H1 (cell line): Measurements from ENCODE around the gene MRM3. TPM values are rescaled to one million over a fixed set of nuclear protein-coding genes. Genes with fewer than 3 reads are reported as not detected.

Experiments used
- CTCF ChIA-PET: fragments of 300-600 bp; sonication (Branson Sonifier 250); formaldehyde crosslinking; loops from one replicate; lab custom pipeline; 2021; ENCODE audit not compliant: partially characterized antibody; lab: Charles Lee
- POLR2A ChIA-PET: fragments of 300-600 bp; sonication (Branson Sonifier 250); formaldehyde crosslinking; loops from one replicate; lab custom pipeline; 2021; ENCODE audit warnings: inconsistent platforms; ENCODE audit not compliant: partially characterized antibody; lab: Charles Lee
- DNase-seq, 2 experiments: peaks; one replicate each; pipeline versions ENCODE4 v3.0.0 to v3.0.0-alpha.2; 2010 to 2022; ENCODE audit warnings: low spot score in 2 of 2, low read depth in 1 of 2, mixed read lengths in 1 of 2
- FAIRE-seq: peaks from 2 replicates; lab custom pipeline; 2011; peaks lifted over from hg19 to GRCh38; lab: Jason Lieb, UNC
- H2AFZ ChIP-seq: 2 replicates; pipeline ENCODE4 v1.8.1; 2012; ENCODE audit warnings: low read length, inconsistent platforms
- H2AK5ac ChIP-seq: 2 replicates; pipeline ENCODE4 v1.6.1; 2013; ENCODE audit warnings: low read depth, low read length
- H2BK120ac ChIP-seq: replicated peaks from 2 replicates; pipeline ENCODE3; 2013; ENCODE audit warnings: low read depth, low read length, inconsistent platforms
- H2BK12ac ChIP-seq: 2 replicates; pipeline ENCODE4 v1.6.1; 2013; ENCODE audit warnings: low read depth, low read length
- H2BK15ac ChIP-seq: 2 replicates; pipeline ENCODE4 v1.6.1; 2013; ENCODE audit warnings: low read length
- H2BK20ac ChIP-seq: 2 replicates; pipeline ENCODE4 v1.6.1; 2013; ENCODE audit warnings: low read length
- H2BK5ac ChIP-seq: 2 replicates; pipeline ENCODE4 v1.6.1; 2013; ENCODE audit warnings: low read depth, low read length
- H3K14ac ChIP-seq: 2 replicates; pipeline ENCODE4 v1.6.1; 2013; ENCODE audit warnings: inconsistent platforms; ENCODE audit not compliant: insufficient read length
- H3K18ac ChIP-seq: 2 replicates; pipeline ENCODE4 v1.6.1; 2013; ENCODE audit warnings: low read length; ENCODE audit errors: extremely low read depth
- H3K23ac ChIP-seq: 2 replicates; pipeline ENCODE4 v1.6.1; 2013; ENCODE audit warnings: inconsistent platforms; ENCODE audit not compliant: insufficient read length
- H3K23me2 ChIP-seq: 2 replicates; pipeline ENCODE4 v1.6.1; 2013; ENCODE audit warnings: low read depth, low read length
- H3K27ac ChIP-seq: 2 replicates; pipeline ENCODE4 v1.6.1; 2011; ENCODE audit warnings: low read depth, low read length, inconsistent platforms
- H3K27me3 ChIP-seq, 4 experiments: replicated peaks in 1 of 4; 1 replicate in 1 of 4; 2 replicates in 3 of 4; pipeline versions ENCODE4 v1.6.1 to v1.8.1; 2011 to 2013; ENCODE audit warnings: low read length in 3 of 4, mild to moderate bottlenecking in 3 of 4, inconsistent platforms in 2 of 4, mixed read lengths in 2 of 4, moderate library complexity in 1 of 4; ENCODE audit not compliant: control insufficient read depth in 3 of 4, insufficient read depth in 3 of 4; ENCODE audit errors: extremely low read depth in 1 of 4
- H3K36me3 ChIP-seq, 4 experiments: 2 replicates each; pipeline versions ENCODE4 v1.6.1 to v1.8.1; 2011 to 2013; ENCODE audit warnings: mild to moderate bottlenecking in 4 of 4, low read length in 3 of 4, moderate library complexity in 2 of 4, control low read depth in 1 of 4, inconsistent platforms in 1 of 4; ENCODE audit not compliant: insufficient read depth in 4 of 4, control insufficient read depth in 2 of 4
- H3K4ac ChIP-seq: replicated peaks from 2 replicates; pipeline ENCODE3; 2013; ENCODE audit warnings: low read length, low read depth, mixed read lengths, inconsistent platforms; ENCODE audit not compliant: insufficient read length
- H3K4me1 ChIP-seq, 4 experiments: replicated peaks in 1 of 4; 1 replicate in 1 of 4; 2 replicates in 3 of 4; pipeline versions ENCODE4 v1.6.1 to v1.8.1; 2011 to 2013; ENCODE audit warnings: low read length in 3 of 4, inconsistent platforms in 2 of 4, mixed read lengths in 1 of 4; ENCODE audit not compliant: insufficient read depth in 4 of 4, control insufficient read depth in 3 of 4
- H3K4me2 ChIP-seq, 2 experiments: 2 replicates each; pipeline versions ENCODE4 v1.6.1 to v1.8.1; 2011 to 2013; ENCODE audit warnings: low read depth in 2 of 2, low read length in 2 of 2, control low read depth in 1 of 2, inconsistent platforms in 1 of 2, mild to moderate bottlenecking in 1 of 2; ENCODE audit not compliant: insufficient read depth in 1 of 2
- H3K4me3 ChIP-seq, 4 experiments: fragments of 200-600, 300-600 bp in 1 of 4; sonication (generic), shearing (Covaris generic), sonication (Bioruptor Twin) in 1 of 4; 2 replicates each; pipeline versions ENCODE4 v1.5.1 to v1.8.1; 2011 to 2016; ENCODE audit warnings: low read length in 4 of 4, low read depth in 3 of 4, control low read depth in 2 of 4, inconsistent platforms in 2 of 4, mild to moderate bottlenecking in 2 of 4, mixed read lengths in 1 of 4, moderate library complexity in 1 of 4; ENCODE audit not compliant: insufficient read depth in 2 of 4; ENCODE audit errors: extremely low read depth in 1 of 4
- H3K56ac ChIP-seq: replicated peaks from 2 replicates; pipeline ENCODE3; 2013; ENCODE audit warnings: low read depth, mild to moderate bottlenecking, mixed read lengths, low read length, inconsistent platforms; ENCODE audit not compliant: insufficient read length
- H3K79me1 ChIP-seq: 2 replicates; pipeline ENCODE4 v1.6.1; 2013; ENCODE audit warnings: low read depth, low read length, control low read depth
- H3K79me2 ChIP-seq, 2 experiments: 2 replicates each; pipeline versions ENCODE4 v1.6.1 to v1.8.1; 2012 to 2013; ENCODE audit warnings: low read length in 2 of 2, mild to moderate bottlenecking in 2 of 2, inconsistent platforms in 1 of 2; ENCODE audit not compliant: insufficient read depth in 2 of 2, control insufficient read depth in 1 of 2
- H3K9ac ChIP-seq, 4 experiments: replicated peaks in 1 of 4; 1 replicate in 1 of 4; 2 replicates in 3 of 4; pipeline versions ENCODE4 v1.6.1 to v1.8.1; 2011 to 2013; ENCODE audit warnings: low read depth in 3 of 4, low read length in 3 of 4, control low read depth in 2 of 4, mild to moderate bottlenecking in 2 of 4, moderate library complexity in 2 of 4, inconsistent platforms in 1 of 4; ENCODE audit errors: extremely low read depth in 1 of 4
- H3K9me3 ChIP-seq, 2 experiments: 2 replicates each; pipeline versions ENCODE4 v1.6.1 to v1.8.1; 2012 to 2013; ENCODE audit warnings: mild to moderate bottlenecking in 2 of 2, moderate library complexity in 2 of 2, control low read depth in 1 of 2, inconsistent platforms in 1 of 2, low read depth in 1 of 2, low read length in 1 of 2, mixed read lengths in 1 of 2; ENCODE audit not compliant: insufficient read depth in 2 of 2
- H4K20me1 ChIP-seq, 2 experiments: replicated peaks in 1 of 2; 2 replicates each; pipeline versions ENCODE3 to v1.8.1; 2011 to 2013; ENCODE audit warnings: inconsistent platforms in 2 of 2, low read length in 2 of 2, mild to moderate bottlenecking in 1 of 2; ENCODE audit not compliant: insufficient read depth in 2 of 2, control insufficient read depth in 1 of 2
- H4K5ac ChIP-seq: 2 replicates; pipeline ENCODE4 v1.6.1; 2013; ENCODE audit warnings: low read length, low read depth, mixed read lengths, inconsistent platforms; ENCODE audit not compliant: insufficient read length
- H4K8ac ChIP-seq: 2 replicates; pipeline ENCODE4 v1.8.0; 2013; ENCODE audit warnings: mild to moderate bottlenecking, moderate library complexity, low read length, inconsistent platforms; ENCODE audit not compliant: insufficient read depth; ENCODE audit errors: extremely low read depth
- H4K91ac ChIP-seq: replicated peaks from 2 replicates; pipeline ENCODE3; 2013; ENCODE audit warnings: low read length, mixed read lengths, inconsistent platforms; ENCODE audit not compliant: insufficient read length
- NRF1 ChIP-seq: IDR thresholded peaks from 2 replicates; pipeline ENCODE4 v1.6.1; 2011; ENCODE audit warnings: mild to moderate bottlenecking, low read depth, low read length, improper control_type of control experiment
- POLR2AphosphoS5 ChIP-seq: IDR thresholded peaks from 2 replicates; pipeline ENCODE4 v1.6.1; 2011; ENCODE audit warnings: low read depth, low read length
- RXRA ChIP-seq: IDR thresholded peaks from 2 replicates; pipeline ENCODE4 v1.6.1; 2011; ENCODE audit warnings: low read depth, mild to moderate bottlenecking, low read length, moderate library complexity; ENCODE audit not compliant: insufficient read depth
- SUZ12 ChIP-seq: fragments of 200-600 bp; sonication (generic); IDR thresholded peaks from 2 replicates; pipeline ENCODE4 v1.6.1; 2012; ENCODE audit warnings: mild to moderate bottlenecking, inconsistent platforms, low read length, moderate library complexity, mixed read lengths
- TAF7 ChIP-seq: optimal IDR thresholded peaks from 2 replicates; pipeline ENCODE3; 2011; ENCODE audit warnings: low read depth, mild to moderate bottlenecking, inconsistent platforms, low read length, moderate library complexity, borderline replicate concordance
- TBP ChIP-seq: IDR thresholded peaks from 2 replicates; pipeline ENCODE4 v1.6.1; 2011; ENCODE audit warnings: low read depth, low read length, improper control_type of control experiment
- YY1 ChIP-seq: IDR thresholded peaks from 2 replicates; pipeline ENCODE4 v1.6.1; 2011; ENCODE audit warnings: low read depth, mild to moderate bottlenecking, low read length
- ZNF274 ChIP-seq: IDR thresholded peaks from 2 replicates; pipeline ENCODE4 v1.7.0; 2012; ENCODE audit warnings: low read length, borderline replicate concordance; ENCODE audit errors: extremely low read depth
- WGBS, 2 experiments: shearing (Covaris generic) in 1 of 2; methylation state at CpG; one replicate each; pipeline versions ENCODE4 v1.1.6 to v1.1.7; 2013 to 2015; ENCODE audit warnings: low lambda C conversion rate in 2 of 2, mixed read lengths in 2 of 2, inconsistent platforms in 1 of 2, low coverage in 1 of 2, missing lambda C conversion rate in 1 of 2; ENCODE audit not compliant: insufficient replicate concordance in 2 of 2, insufficient coverage in 1 of 2, insufficient read length in 1 of 2; ENCODE audit errors: extremely low coverage in 1 of 2, missing lambda C conversion rate in 1 of 2; 5-methylcytosine and 5-hydroxymethylcytosine counted together
- polyA plus RNA-seq, 7 experiments: library from polyadenylated mRNA; depleted of rRNA in 3 of 7; stranded (reverse) in 5 of 7; unstranded in 2 of 7; fragments of >200 nt in 5 of 7; fragments of 200-250 nt in 2 of 7; gene quantifications; 1 replicate in 5 of 7; 2 replicates in 1 of 7; 4 replicates in 1 of 7; pipeline versions ENCODE4 v1.2.1 to v1.2.3, GENCODE V29; 2011 to 2013; ENCODE audit warnings: missing spikeins in 2 of 7, mixed read lengths in 2 of 7
- total RNA-seq: library from RNA; stranded (reverse); fragmentation: NEBNext Ultra II Directional; extraction: Animal tissue kit (Norgen Biotek cat#: 25700); gene quantifications from 2 replicates; pipeline ENCODE4 v1.2.1, GENCODE V29; 2021

MRM3 gene
- total and polyA plus RNA-seq, 2 of the 8 experiments (the other 6 are each of a cell fraction or from before 2014, with no cell fraction given), result 10.1 to 20.8 TPM

GRCh38 chr17:743139-743538 lies 39.0 kb upstream of the MRM3 start:
- TF ChIP-seq ZNF274 (no peak), TBP (no peak), NRF1 (no peak), SUZ12 (no peak), RXRA (no peak), TAF7 (no peak), POLR2AphosphoS5 (0 out of 2 replicates have a peak, but pooled peaks have one; percentile 37), YY1 (no peak)
- H3K4me1 ChIP-seq, result no peaks in the 10 kb centered on the region

More at GRCh38 chr17:743139-743538, 39.0 kb upstream of the MRM3 start:
- peaks cover 0 to 16% of the 10 kb centered on the region in 2 experiments; a peak in 2 of 4 replicates for H3K79me2 ChIP-seq
- no peak overlapping the region for H3K23ac ChIP-seq
- H4K5ac ChIP-seq, result no peak overlapping the region
- no peak overlapping the region for H2AFZ ChIP-seq
- no peak overlapping the region for H4K91ac ChIP-seq
- H3K14ac ChIP-seq, result no peak overlapping the region
- no peak for DNase-seq
- no peak overlapping the region for H2BK15ac ChIP-seq
- H3K79me1 ChIP-seq, result peaks cover 13% of the 10 kb centered on the region; the same call in 1 of the 2 replicates
- H4K8ac ChIP-seq, result no peak overlapping the region
- CTCF ChIA-PET, result no interaction called here
- no peak overlapping the region for H2BK20ac ChIP-seq
- H3K27me3 ChIP-seq, result no peaks in the 10 kb centered on the region
- H3K18ac ChIP-seq, result no peak overlapping the region
- H3K4me2 ChIP-seq, result no peak overlapping the region
- 94% methylated on average over 4 of the region's 4 CpGs; no CpG with 5 or more reads in 1 of the 2 experiments for WGBS, 2 experiments
- H3K56ac ChIP-seq, result no peak overlapping the region
- H3K36me3 ChIP-seq, result peaks cover 43 to 86% (median 55%) of the 10 kb centered on the region in 4 experiments
- H3K9ac ChIP-seq, result no peak overlapping the region
- FAIRE-seq, result no peak
- H2AK5ac ChIP-seq, result no peak overlapping the region
- no peak overlapping the region for H2BK5ac ChIP-seq
- H3K4me3 ChIP-seq, result no peak overlapping the region
- H3K23me2 ChIP-seq, result no peaks in the 10 kb centered on the region; the same call in 1 of the 2 replicates
- peaks cover 3 to 40% of the 10 kb centered on the region in 2 experiments for H4K20me1 ChIP-seq
- no peak overlapping the region for H2BK12ac ChIP-seq
- POLR2A ChIA-PET, result interaction anchor here (0.7 to 2.5 kb wide), 4 partner anchors 8 to 198 kb away, joined by 3 to 17 read pairs (median 4); partner anchors contain the start of gene GEMIN4
- no peaks in the 10 kb centered on the region for H3K9me3 ChIP-seq
- no peak overlapping the region for H3K4ac ChIP-seq
- no peak overlapping the region for H2BK120ac ChIP-seq
- H3K27ac ChIP-seq, result no peak overlapping the region; the same call in 1 of the 2 replicates
